ENCODE measurements around the gene PHF1.

The PHF1 gene

DNA sequence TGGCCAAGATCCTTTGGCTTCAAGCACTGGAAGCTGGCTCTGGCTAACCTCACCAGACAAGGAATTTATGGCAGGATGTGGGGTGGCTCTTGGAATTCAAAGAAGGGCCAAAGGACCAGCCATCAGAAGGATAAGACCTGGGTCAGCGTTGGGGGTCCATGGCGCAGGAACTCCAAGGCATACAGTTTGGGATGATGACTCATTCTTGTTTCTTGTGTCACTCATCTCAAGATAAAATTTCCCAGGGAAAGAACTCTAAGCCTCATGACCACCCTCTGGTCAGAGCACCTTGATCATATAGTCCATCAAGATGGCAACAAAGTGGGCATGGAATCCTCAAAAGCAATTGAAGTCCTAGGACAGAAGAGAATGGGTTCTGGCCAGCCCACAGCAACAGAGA, 48.4 kb downstream of the PHF1 start:
- no peak for DNase-seq

Measured in NCI-H82 (cell line).